Activated naive CD4-positive, alpha-beta T cell treated with anti-CD3 and anti-CD28 coated beads for 36 hours (primary cell): Measurements from ENCODE around the gene ZBED1. TPM values are rescaled to one million over a fixed set of nuclear protein-coding genes. Genes with fewer than 3 reads are reported as not detected.
A peak's percentile ranks its signal among the peaks of the same experiment; 100 is the strongest.
"Not testable (repeated sequence)": the region's sequence is repeated elsewhere in the genome, so short reads cannot be mapped to it uniquely, and the experiment has no call there.

Source experiments
- CTCF ChIA-PET: fragments of 350-600 bp; sonication (Branson Sonifier 250); formaldehyde crosslinking; loops from one replicate; lab custom pipeline; 2021; ENCODE audit warnings: antibody characterized with exemption; lab: Charles Lee
- DNase-seq: peaks from one replicate; pipeline ENCODE4 v3.0.0-alpha.2; 2020
- H3K27ac Mint-ChIP-seq: one replicate; pipeline ENCODE4 v1.8.0; 2021; ENCODE audit warnings: mild to moderate bottlenecking, mixed read lengths
- H3K27me3 Mint-ChIP-seq: one replicate; pipeline ENCODE4 v1.8.0; 2021; ENCODE audit warnings: low read depth, mixed read lengths
- H3K36me3 Mint-ChIP-seq: one replicate; pipeline ENCODE4 v1.8.0; 2021; ENCODE audit warnings: low read depth, mixed read lengths
- H3K4me1 Mint-ChIP-seq: one replicate; pipeline ENCODE4 v1.8.0; 2021; ENCODE audit warnings: low read depth, mixed read lengths
- H3K4me3 Mint-ChIP-seq: one replicate; pipeline ENCODE4 v1.8.0; 2021; ENCODE audit warnings: mild to moderate bottlenecking, moderate library complexity, mixed read lengths
- H3K9me3 Mint-ChIP-seq: one replicate; pipeline ENCODE4 v1.8.0; 2021; ENCODE audit warnings: mixed read lengths
- intact Hi-C: fragments of 100-400 bp; cut with micrococcal nuclease; formaldehyde crosslinking; loops from one replicate; pipeline ENCODE4 v1.15.1; 2023
- total RNA-seq, 2 experiments: library from RNA; stranded (reverse); gene quantifications; one replicate each; pipeline ENCODE4 v1.2.3, GENCODE V29; 2021

ZBED1 gene
- total RNA-seq, 2 experiments from 2014 or later, result 18.9 to 20.6 TPM

DNA sequence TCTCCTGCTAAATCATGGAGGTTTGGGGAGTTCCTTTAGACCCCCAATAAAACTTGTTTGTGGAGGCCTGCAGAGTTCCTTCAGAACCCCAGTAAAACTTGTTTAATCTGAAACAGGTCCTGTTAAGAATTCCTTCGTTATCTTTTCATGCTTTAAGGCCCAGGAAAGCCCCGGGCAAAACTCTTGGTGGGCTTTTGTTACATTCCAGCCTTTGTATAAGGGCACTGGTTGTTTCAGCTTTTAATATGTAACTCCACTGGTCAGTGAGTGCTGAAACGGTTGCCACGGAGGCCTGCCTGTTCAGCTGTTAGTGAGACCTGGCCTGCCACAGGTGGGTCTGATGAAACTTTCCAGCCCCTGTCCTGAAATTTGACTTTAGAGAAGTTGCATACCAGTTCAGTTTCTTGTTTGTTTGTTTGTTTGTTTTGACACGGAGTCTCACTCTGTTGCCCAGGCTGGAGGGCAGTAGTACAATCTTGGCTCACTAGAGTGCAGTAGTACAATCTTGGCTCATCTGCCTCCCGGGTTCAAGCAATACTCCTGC, 12.4 kb upstream of the ZBED1 start:
- Mint-ChIP-seq H3K4me1 (peaks cover 2% of the 10 kb centered on the region), H3K9me3 (no peaks in the 10 kb centered on the region), H3K27ac (no peak overlapping the region), H3K36me3 (no peaks in the 10 kb centered on the region), H3K27me3 (peaks cover 2% of the 10 kb centered on the region), H3K4me3 (no peak overlapping the region)
- CTCF ChIA-PET, result no interaction called here
- no peak for DNase-seq
- intact Hi-C loops, result no loop called here

DNA sequence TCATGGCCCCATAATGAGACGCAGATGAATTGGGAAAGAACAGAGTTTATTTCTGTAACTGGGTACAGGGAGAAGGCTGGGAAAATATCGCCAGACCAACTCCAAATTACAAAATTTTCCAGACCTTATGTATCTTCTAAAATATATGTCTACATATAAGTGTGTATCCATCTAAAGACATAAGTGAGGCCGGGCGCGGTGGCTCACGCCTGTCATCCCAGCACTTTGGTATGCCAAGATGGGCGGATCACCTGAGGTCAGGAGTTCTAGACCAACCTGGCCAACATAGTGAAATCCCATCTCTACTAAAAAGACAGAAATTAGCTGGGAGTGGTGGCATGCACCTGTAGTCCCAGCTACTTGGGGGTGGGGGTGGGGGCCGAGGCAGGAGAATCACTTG, 11.7 kb upstream of the ZBED1 start:
- Mint-ChIP-seq H3K36me3 (no peaks in the 10 kb centered on the region), H3K27me3 (no peaks in the 10 kb centered on the region), H3K9me3 (no peaks in the 10 kb centered on the region), H3K4me3 (no peak overlapping the region), H3K27ac (no peak overlapping the region), H3K4me1 (no peaks in the 10 kb centered on the region)
- no peak for DNase-seq
- intact Hi-C loops, result no loop called here
- CTCF ChIA-PET, result no interaction called here

GRCh38 chrX:2511326-2511725, 10.6 kb upstream of the ZBED1 start:
- intact Hi-C loops, result no loop called here
- Mint-ChIP-seq H3K27me3 (no peaks in the 10 kb centered on the region), H3K27ac (no peak overlapping the region), H3K4me3 (no peak overlapping the region), H3K9me3 (no peaks in the 10 kb centered on the region), H3K36me3 (no peaks in the 10 kb centered on the region), H3K4me1 (no peaks in the 10 kb centered on the region)
- CTCF ChIA-PET, result no interaction called here
- DNase-seq, result no peak

- CTCF ChIA-PET, result no interaction called here
- H3K27ac Mint-ChIP-seq, result no peak overlapping the region
- no peak overlapping the region for H3K4me3 Mint-ChIP-seq
- DNase-seq, result no peak
- no peaks in the 10 kb centered on the region for H3K4me1 Mint-ChIP-seq
- no peaks in the 10 kb centered on the region for H3K36me3 Mint-ChIP-seq
- no peaks in the 10 kb centered on the region for H3K27me3 Mint-ChIP-seq
- intact Hi-C loops, result no loop called here
- no peaks in the 10 kb centered on the region for H3K9me3 Mint-ChIP-seq
These were observed 8.0 kb upstream of the ZBED1 start for GRCh38 chrX:2508648-2509335.

- no peak overlapping the region for H3K27ac Mint-ChIP-seq
- CTCF ChIA-PET, result no interaction called here
- DNase-seq, result no peak
- intact Hi-C loops, result no loop called here
- no peaks in the 10 kb centered on the region for H3K9me3 Mint-ChIP-seq
- H3K4me1 Mint-ChIP-seq, result no peaks in the 10 kb centered on the region
- no peaks in the 10 kb centered on the region for H3K27me3 Mint-ChIP-seq
- H3K36me3 Mint-ChIP-seq, result no peaks in the 10 kb centered on the region
- no peak overlapping the region for H3K4me3 Mint-ChIP-seq
These were observed 7.3 kb upstream of the ZBED1 start for GRCh38 chrX:2507904-2508627.

DNA sequence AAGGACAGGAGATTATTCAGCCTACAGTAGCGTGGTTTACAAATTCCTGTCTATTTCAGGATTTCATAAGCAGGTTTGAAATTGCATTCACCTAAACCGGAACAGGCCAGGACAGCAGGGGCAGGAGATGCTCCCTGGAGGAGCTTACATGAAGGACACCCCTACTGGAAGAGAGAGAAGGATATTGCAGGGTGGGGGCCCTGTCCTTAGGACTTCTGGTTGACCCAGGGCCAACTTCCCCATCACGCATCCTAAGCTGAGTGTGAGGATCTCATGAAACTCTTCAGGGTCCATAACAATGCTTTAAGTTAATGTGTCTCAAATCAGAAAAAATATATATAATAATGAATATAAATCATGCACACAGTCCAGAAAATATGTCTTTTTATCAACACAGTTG, 6.4 kb upstream of the ZBED1 start:
- Mint-ChIP-seq H3K27ac (no peak overlapping the region), H3K36me3 (no peaks in the 10 kb centered on the region), H3K4me3 (no peak overlapping the region), H3K4me1 (no peaks in the 10 kb centered on the region), H3K9me3 (no peaks in the 10 kb centered on the region), H3K27me3 (no peaks in the 10 kb centered on the region)
- intact Hi-C loops, result no loop called here
- CTCF ChIA-PET, result no interaction called here
- DNase-seq, result no peak

GRCh38 chrX:2505341-2505740, 4.6 kb upstream of the ZBED1 start:
- CTCF ChIA-PET, H3K36me3 Mint-ChIP-seq, intact Hi-C loops, DNase-seq, H3K27me3 Mint-ChIP-seq, H3K27ac Mint-ChIP-seq, H3K4me1 Mint-ChIP-seq, H3K9me3 Mint-ChIP-seq, H3K4me3 Mint-ChIP-seq: not testable (repeated sequence)

DNA sequence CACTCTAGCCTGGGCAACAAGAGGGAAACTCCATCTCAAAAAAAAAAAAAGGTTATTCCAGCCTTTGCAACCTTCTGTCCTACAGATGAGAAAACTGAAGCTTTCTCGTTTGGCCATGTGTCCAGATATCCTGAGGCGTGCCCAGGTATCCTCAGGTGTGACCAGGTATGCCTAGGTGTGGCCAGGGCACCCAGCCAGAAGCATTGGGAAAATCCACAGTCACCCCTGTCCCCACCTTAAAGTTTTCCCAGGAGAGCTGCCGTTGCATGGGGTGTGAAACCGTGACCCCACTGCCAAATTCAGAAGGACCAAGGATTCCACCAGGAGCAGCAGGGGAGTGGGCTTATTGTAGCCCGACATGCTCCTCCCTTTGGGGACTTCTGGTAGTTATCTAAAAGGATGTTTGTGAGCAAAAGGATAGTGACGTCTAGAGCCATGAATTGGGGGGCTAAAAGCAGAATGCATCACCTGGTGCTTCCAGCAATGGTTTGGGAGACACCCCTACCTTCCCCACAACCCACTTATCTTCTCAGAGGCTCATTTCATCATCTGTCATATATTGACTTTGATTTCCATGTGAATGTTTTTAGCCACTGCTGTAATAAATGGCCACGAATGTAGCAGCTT, 4.0 kb upstream of the ZBED1 start:
- H3K9me3 Mint-ChIP-seq, result no peaks in the 10 kb centered on the region
- no peak overlapping the region for H3K27ac Mint-ChIP-seq
- no peaks in the 10 kb centered on the region for H3K36me3 Mint-ChIP-seq
- intact Hi-C loops, result no loop called here
- CTCF ChIA-PET, result no interaction called here
- H3K27me3 Mint-ChIP-seq, result no peaks in the 10 kb centered on the region
- no peak for DNase-seq
- H3K4me1 Mint-ChIP-seq, result no peaks in the 10 kb centered on the region
- no peak overlapping the region for H3K4me3 Mint-ChIP-seq

- H3K4me3 Mint-ChIP-seq, result no peak overlapping the region
- H3K27me3 Mint-ChIP-seq, result no peaks in the 10 kb centered on the region
- no peak for DNase-seq
These were observed 3.1 kb upstream of the ZBED1 start for GRCh38 chrX:2503591-2504500.

DNA sequence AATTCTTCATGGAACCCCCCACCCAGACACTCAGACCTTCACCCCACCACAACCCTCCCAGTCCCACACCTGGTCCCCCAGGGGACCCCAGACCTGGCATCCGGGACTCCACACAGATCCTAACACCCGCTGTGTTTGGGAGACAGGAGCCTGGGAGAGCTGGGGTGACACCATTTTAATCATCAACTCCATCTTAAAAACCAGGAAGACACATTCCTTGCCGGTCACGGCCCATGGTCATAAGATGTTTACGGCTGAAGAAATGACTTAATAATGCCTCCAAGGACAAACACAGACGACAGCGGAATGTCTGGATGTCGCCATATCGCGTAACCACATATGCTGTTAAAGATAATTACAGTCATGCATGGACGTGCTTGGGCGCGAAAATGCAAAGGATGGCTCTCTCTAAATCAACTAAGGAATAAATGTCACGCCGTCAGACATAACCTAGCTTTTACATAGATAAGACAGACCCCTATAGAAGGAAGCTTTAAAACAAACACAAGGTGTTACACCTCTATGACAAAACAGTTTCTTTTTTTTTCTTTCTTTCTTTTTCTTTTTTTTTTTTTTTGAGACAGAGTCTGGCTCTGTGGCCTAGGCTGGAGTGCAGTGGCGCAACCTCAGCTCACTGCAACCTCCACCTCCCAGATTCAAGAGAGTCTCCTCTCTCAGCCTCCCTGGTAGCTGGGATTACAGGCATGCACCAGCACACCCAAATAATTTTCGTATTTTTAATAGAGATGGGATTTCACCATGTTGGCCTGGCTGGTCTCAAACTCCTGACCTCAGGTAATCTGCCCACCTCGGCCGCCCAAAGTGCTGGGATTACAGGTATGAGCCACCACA, 2.1 kb upstream of the ZBED1 start:
- Mint-ChIP-seq H3K4me3 (no peak overlapping the region), H3K27ac (no peak overlapping the region), H3K4me1 (peaks cover 19% of the 10 kb centered on the region), H3K36me3 (peaks cover under 1% of the 10 kb centered on the region), H3K9me3 (no peaks in the 10 kb centered on the region), H3K27me3 (no peaks in the 10 kb centered on the region)
- intact Hi-C loops, result no loop called here
- CTCF ChIA-PET, result no interaction called here
- no peak for DNase-seq

More at GRCh38 chrX:2503591-2504500, 3.1 kb upstream of the ZBED1 start:
- Mint-ChIP-seq H3K9me3 (no peaks in the 10 kb centered on the region), H3K4me1 (peaks cover 10% of the 10 kb centered on the region), H3K36me3 (no peaks in the 10 kb centered on the region), H3K27ac (no peak overlapping the region)
- intact Hi-C loops, result no loop called here
- CTCF ChIA-PET, result no interaction called here

DNA sequence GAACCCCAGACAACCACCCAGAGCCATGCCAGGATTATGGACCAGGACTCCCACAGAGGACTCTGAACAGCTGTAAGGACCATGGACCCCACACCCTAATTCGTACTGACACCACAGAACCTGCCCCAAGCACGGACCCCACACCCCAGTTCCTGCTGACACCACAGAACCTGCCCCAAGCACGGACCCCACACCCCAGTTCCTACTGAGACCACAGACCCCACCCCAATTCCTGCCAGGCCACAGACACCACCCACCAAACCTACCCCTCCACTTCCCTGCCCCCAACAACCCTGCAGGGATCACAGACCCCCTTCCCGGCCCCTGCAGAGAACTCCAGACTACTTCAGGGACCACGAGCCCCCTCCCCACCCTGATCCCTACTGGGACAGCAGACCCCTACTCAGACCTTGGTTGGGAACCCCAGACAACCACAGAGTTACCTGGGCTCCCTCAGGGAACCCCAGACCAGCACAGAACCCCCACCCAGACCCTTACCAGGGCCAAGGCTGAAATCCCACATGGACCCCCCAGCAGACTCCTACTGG, 1.4 kb upstream of the ZBED1 start:
- Mint-ChIP-seq H3K27ac (no peak overlapping the region), H3K36me3 (peaks cover 3% of the 10 kb centered on the region), H3K27me3 (no peaks in the 10 kb centered on the region), H3K4me1 (peaks cover 24% of the 10 kb centered on the region), H3K4me3 (peak overlapping the region; percentile 68), H3K9me3 (no peaks in the 10 kb centered on the region)
- intact Hi-C loops, result no loop called here
- CTCF ChIA-PET, result no interaction called here
- no peak for DNase-seq
